GM19438 (cell line): ENCODE data around the gene GNPTAB.
"Not testable (repeated sequence)": the region's sequence is repeated elsewhere in the genome, so short reads cannot be mapped to it uniquely, and the experiment has no call there.

Experiments
- ATAC-seq: cut with Tn5 transposase; IDR thresholded peaks from one replicate; pipeline ENCODE4 v1.9.1; 2021; ENCODE audit warnings: low read depth; ENCODE audit not compliant: unreplicated experiment

The GNPTAB gene

GRCh38 chr12:101811342-101811741 lies 19.4 kb downstream of the GNPTAB start:
- not testable (repeated sequence) for ATAC-seq

GRCh38 chr12:101809208-101809607 lies 21.6 kb downstream of the GNPTAB start:
- ATAC-seq, result no peak

- ATAC-seq, result no peak
Measured at GRCh38 chr12:101806265-101806664, 24.5 kb downstream of the GNPTAB start.

GRCh38 chr12:101804409-101804808 lies 26.4 kb downstream of the GNPTAB start:
- no peak for ATAC-seq

GRCh38 chr12:101803978-101804377 lies 26.8 kb downstream of the GNPTAB start:
- no peak for ATAC-seq

GRCh38 chr12:101802486-101802885 lies 28.3 kb downstream of the GNPTAB start:
- no peak for ATAC-seq

- ATAC-seq, result no peak
Measured at GRCh38 chr12:101799774-101800173, 31.0 kb downstream of the GNPTAB start.

GRCh38 chr12:101795786-101796185 lies 35.0 kb downstream of the GNPTAB start:
- ATAC-seq, result no peak

GRCh38 chr12:101795013-101795412 lies 35.7 kb downstream of the GNPTAB start:
- ATAC-seq, result no peak

GRCh38 chr12:101794574-101794973 lies 36.2 kb downstream of the GNPTAB start:
- no peak for ATAC-seq

GRCh38 chr12:101793401-101793800 lies 37.4 kb downstream of the GNPTAB start:
- ATAC-seq, result no peak

GRCh38 chr12:101792046-101792931 lies 38.5 kb downstream of the GNPTAB start:
- no peak for ATAC-seq

- no peak for ATAC-seq
Measured at GRCh38 chr12:101789171-101789570, 41.6 kb downstream of the GNPTAB start.

- ATAC-seq, result no peak
Measured at GRCh38 chr12:101785671-101786070, 45.1 kb downstream of the GNPTAB start.

GRCh38 chr12:101784376-101784775 lies 46.4 kb downstream of the GNPTAB start:
- no peak for ATAC-seq

- no peak for ATAC-seq
Measured at GRCh38 chr12:101783838-101784237, 46.9 kb downstream of the GNPTAB start.

GRCh38 chr12:101783150-101783549 lies 47.6 kb downstream of the GNPTAB start:
- ATAC-seq, result no peak

- no peak for ATAC-seq
Measured at GRCh38 chr12:101782273-101782731, 48.5 kb downstream of the GNPTAB start.

- ATAC-seq, result no peak
Measured at GRCh38 chr12:101781834-101782233, 48.9 kb downstream of the GNPTAB start.

GRCh38 chr12:101780599-101780998 lies 50.2 kb downstream of the GNPTAB start:
- no peak for ATAC-seq

- ATAC-seq, result no peak
Measured at GRCh38 chr12:101779626-101780025, 51.1 kb downstream of the GNPTAB start.

- ATAC-seq, result no peak
Measured at GRCh38 chr12:101779200-101779599, 51.6 kb downstream of the GNPTAB start.
